Measurements from ENCODE around the gene TBC1D19. TPM values are rescaled to one million over a fixed set of nuclear protein-coding genes. Genes with fewer than 3 reads are reported as not detected.
A peak's percentile ranks its signal among the peaks of the same experiment; 100 is the strongest.

Gene TBC1D19
- total and polyA plus RNA-seq, 9 of the 15 experiments (the other 6 are each of a cell fraction or from before 2014, with no cell fraction given), result 0.73 to 5.6 (median 3.7) TPM

DNA sequence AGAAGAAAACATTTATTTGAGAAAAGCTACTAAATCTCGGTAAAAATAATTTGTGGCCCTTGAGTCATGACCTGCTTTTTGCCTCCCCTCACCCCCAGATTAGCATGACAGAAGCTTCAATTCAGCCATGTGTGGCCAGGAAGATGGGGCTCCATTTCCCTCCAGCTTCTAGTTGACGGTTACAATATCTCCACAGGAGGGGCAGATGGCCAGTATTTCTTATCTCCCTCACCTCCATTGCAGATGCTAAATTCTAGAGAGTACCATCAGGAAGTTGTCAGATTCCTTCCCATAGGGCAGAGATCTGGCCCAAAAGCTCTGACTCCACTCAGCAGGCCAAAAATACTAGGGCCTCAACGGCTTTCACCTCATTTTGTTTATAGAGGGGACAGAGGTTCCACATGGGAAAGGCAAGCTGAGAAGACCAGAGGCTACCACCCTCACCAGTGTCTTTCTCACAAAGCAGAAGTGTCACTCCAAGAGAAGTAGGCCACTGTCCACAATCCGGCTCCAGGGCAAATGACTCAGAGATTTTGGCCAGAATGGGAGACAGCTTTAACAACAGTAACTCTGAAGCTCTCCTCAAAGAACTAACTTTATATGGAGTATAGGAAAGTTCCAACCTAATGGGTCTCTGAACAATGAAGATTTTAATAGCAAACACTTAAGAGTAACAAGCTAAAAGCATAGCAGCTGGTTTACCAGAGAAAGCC, 108.3 kb downstream of the TBC1D19 start (continued):
- peak; percentile 77; the same call in 1 of the 2 replicates for TF ChIP-seq MGA (IDR thresholded peaks at IDR 0.05)
- TF ChIP-seq ZNF592 (IDR thresholded peaks at IDR 0.05), result peak; percentile 68
- no peak for TF ChIP-seq MEF2D (tag; conservative IDR thresholded peaks at IDR 0.05; ENCODE audit: low read depth)
- TF ChIP-seq IFI16 (CRISPR knock-in tag; IDR thresholded peaks at IDR 0.05), result no peak
- TF ChIP-seq ZC3H4 (CRISPR knock-in tag; IDR thresholded peaks at IDR 0.05; ENCODE audit: borderline replicate concordance), result no peak
- TF ChIP-seq, protein P1, sequence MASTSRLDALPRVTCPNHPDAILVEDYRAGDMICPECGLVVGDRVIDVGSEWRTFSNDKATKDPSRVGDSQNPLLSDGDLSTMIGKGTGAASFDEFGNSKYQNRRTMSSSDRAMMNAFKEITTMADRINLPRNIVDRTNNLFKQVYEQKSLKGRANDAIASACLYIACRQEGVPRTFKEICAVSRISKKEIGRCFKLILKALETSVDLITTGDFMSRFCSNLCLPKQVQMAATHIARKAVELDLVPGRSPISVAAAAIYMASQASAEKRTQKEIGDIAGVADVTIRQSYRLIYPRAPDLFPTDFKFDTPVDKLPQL (IDR thresholded peaks at IDR 0.05; ENCODE audit: extremely low read depth, insufficient read length), result no peak
- no peak for TF ChIP-seq NR2F6 (CRISPR knock-in tag; IDR thresholded peaks at IDR 0.05)
- TF ChIP-seq DNMT1 (IDR thresholded peaks at IDR 0.05), result no peak
- no peak for TF ChIP-seq SRSF9 (IDR thresholded peaks at IDR 0.05; ENCODE audit: borderline replicate concordance, low read depth, low read length)
- TF ChIP-seq GATAD2B (IDR thresholded peaks at IDR 0.05; ENCODE audit: borderline replicate concordance), result no peak
- TF ChIP-seq ZNF143 (CRISPR knock-in tag; IDR thresholded peaks at IDR 0.05), result no peak
